SKM-1 treated with dmso at 0.1 percent for 144 hours (cell line): ENCODE data around the gene SRMS.

Experiments used
- DNase-seq: peaks from one replicate; lab custom pipeline; 2025; ENCODE audit not compliant: unreplicated experiment; lab: John Stamatoyannopoulos, UW

Gene SRMS

DNA sequence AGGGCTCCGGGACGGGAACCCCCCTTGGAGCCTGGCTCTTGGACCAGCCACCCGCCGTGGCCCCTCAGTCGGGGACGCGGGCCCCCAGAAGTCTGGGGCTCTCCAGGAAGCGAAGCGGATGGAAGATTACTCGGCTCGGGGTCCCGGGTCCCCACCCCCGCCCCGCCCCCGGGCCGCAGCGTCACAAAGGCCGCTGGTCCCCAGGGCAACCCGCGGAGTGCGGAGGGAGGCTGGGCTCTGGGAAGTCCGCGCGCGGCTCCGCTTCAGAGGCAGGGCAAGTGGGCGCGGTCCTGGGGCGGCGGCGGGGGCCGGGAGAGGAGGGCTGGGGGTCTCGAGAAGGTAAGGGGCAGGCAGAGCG, 6.4 kb upstream of the SRMS start, which contains the start of gene FNDC11:
FNDC11 (plus strand) TSS at position 227 of the 358 bp plus-strand sequence. CDS start 1,505 bp downstream, outside the sequence.
- DNase-seq = no peak

DNA sequence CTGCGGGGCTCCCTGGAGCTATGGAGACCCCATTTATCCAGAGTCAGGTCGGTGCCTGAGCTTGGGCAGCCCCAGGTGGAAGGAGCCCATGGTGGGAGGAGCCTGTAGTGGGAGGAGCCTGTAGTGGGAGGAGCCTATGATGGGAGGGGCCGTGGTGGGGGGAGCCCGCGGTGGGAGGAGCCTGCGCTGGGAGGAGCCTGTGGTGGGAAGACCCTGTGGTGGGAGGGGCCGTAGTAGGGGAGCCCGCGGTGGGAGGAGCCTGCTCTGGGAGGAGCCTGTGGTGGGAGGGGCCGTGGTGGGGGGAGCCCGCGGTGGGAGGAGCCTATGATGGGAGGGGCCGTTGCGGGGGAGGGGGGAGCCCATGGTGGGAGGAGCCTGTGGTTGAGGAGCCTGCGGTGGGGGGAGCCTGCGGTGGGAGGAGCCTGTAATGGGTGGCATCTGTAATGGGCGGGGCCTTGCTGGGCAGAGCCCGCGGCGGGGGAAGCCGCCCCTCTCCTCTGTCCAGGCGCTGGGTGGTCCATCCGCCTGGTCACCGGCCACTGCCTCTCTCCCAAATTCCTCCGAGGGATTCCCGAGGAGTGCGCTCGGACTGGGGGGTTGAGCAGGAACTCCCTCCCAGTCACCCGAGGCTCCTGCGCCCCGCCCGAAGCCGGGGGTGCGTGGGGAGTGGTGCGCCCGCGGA, 5.8 kb upstream of the SRMS start:
- DNase-seq = no peak

DNA sequence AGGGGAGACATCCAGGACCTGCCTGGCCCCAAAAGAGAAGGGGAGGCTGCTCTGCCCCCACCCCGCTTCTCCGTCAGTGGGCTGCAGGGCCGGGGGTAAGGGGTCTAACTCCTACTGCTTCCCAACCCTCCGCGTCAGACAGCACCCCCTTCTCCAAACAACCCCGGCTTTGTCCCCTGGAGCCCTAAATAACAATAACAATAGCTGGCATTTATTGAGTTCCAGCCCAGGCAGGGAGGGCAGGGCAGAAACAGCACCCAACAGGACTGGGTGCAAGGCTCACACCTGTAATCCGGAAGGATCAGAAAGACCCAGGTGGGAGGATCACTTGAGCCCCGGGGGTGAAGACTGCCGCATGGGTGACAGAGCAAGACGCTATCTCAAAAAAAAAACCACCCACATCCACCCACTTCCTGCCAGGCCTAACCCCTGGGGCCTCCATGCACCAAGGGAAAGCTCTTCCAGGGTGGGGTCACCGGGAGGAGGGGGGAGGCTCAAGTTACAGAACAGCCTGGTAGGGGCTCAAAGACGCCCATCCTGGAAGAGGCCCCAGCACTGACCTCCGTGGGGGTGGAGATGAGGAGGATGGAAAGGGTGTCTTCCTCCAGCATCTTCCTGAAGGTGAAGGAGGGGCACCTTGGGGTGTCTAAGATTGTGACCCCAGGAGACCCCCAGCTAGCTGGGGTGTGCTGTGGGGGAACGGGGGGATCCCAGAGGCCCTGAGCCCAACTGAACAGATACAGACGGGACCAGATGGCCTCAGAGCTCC, 5.1 kb upstream of the SRMS start:
- no peak for DNase-seq

DNA sequence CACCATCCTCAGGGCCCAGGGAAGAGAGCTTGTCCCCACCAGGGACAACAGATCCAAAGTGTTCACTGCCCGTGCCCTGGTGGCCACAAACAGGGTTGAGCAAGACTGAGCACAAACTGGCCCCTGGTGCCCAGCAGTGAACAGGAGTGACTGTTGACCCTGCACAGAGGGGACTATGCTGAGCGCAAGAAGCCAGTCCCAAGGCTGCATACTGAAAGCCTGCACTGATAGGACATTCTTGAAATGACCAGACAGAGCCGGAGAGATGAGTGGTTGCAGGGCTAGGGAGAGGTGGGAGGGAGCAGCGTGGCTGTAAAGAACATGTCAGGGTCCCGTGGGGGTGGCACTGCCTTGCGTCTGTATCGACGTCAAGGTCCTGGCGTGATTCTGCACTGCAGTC, 3.5 kb upstream of the SRMS start:
- DNase-seq = no peak

DNA sequence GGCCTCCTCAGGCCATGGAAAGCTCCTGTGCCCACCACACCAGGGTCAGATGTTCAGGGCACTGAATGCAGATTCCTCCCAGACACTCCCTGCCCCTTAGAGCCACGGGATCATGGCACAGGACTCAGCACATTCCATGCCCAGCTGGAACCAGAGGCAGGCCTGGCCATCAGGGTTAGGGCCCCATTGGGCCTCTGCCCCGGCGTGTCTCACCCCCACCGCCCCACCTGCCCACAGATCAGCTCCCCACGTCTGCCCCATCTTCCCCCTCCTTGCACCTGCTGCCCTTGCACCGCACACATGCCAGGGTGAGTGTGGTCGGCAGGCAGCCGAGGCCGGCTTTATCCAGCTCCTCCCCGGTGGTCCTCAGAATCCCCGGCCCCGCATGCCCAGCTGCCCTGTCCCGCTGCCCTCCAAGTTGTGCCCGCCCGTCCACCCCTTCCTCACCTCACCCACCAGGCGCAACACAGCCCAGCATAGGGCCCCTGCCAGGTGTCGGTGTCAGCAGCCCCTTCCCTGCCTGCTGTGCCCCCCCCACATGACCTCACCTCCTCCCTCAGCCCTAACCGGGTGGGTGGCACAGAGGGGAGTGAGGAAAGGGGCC, 2.2 kb upstream of the SRMS start:
- no peak for DNase-seq

DNA sequence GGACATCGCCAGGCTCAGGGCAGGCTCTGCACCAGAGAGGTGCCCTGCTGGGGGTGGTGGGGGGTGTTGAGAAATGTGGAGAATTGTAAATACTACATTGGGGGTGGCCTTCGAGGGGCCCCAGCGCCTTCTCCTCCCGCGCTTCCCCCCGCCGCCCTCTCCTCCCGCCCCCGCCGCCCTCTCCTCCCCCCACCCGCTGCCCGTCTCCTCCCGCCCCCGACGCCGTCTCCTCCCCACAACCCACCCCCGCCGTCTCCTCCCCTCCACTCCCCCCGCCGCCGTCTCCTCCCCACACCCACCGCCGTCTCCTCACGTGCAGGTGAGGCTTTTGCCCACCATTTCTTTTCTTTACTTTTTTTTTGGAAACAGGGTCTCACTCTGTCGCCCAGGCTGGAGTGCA, 1.5 kb upstream of the SRMS start:
- DNase-seq = no peak

DNA sequence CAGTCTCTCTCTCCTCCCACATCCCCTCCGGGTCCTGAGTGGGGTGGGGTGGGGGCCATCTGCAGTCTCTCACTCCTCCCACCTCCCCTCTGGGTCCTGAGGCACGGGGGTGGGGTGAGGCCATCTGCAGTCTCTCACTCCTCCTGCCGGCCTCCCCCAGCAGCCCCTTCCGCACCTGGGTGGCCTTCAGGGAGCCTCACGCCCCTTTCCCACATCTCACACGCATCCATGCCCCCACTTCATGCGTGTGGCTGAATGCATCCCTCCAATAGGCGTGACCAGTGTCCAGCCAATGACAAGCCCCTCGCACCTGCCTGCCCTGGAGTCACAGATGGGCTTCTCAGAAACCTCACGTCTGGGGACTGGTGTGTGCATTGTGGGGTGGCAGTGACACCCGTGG, 993 bp upstream of the SRMS start:
- DNase-seq = no peak

DNA sequence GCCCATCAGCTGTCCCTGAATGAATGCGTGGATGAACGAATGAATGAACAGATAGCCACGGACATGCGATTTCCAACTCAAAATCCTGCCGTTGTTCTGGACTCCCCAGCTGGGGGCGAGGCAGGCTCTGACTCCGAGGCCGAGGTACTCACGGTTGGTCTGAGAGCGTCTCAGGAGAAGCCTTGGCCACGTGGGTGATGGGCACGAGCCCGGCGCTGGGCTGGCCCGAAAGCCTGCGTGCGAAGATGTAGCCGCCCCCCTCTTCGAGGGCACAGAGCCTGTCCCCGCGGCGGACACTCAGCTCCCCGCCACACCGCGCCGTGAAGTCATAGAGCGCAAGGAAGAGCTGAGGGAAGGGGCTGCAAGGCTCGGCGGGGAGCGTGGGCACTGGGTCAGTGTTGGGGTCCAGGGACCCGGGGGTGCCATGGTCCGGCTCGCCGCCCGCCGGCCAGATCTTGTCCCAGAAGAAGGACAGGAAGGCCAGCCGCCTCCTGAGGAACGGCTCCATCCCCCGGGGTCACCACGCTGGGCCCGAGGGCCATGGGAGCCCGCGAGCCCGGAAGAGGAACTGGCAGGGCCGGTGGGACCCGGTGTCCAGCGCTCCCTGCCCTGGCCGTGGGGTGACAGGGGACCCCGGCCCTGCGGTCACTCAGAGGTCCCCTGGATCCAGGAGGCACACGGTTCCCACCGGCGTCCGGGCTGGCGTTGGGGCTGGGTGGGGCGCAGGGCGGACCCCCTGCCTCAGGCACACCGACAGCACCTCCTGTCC, 409 bp downstream of the SRMS start:
- DNase-seq = no peak

DNA sequence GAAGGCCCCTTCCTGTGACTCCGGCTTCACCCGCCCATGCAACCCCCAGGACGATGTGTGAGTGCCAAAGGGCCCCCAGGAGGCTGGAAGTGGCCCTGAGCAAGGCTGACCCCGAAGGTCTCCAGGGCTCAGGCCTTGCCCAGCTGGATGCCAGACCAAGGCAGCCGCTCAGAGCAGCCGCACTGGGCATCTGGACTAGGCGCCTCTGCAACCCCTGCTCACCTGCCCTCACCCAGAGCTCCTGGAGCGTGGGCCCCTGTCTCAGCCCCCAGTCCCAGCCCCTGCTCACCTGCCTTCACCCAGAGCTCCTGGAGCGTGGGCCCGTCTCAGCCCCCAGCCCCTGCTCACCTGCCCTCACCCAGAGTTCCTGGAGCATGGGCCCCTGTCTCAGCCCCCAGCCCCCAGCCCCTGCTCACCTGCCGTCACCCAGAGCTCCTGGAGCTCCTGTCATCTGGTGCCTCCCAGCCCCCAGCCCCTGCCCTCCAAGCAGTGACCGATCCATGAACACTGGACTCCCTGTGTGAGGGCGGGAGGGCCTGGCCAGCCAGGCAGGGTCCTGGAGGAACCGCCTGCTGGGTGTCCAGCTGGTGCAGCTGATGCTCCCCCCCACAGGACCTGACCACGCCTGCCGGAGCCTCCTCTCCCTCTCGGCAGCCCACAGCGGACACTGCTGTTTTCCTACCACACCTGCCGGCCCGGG, 1.1 kb downstream of the SRMS start:
- no peak for DNase-seq

DNA sequence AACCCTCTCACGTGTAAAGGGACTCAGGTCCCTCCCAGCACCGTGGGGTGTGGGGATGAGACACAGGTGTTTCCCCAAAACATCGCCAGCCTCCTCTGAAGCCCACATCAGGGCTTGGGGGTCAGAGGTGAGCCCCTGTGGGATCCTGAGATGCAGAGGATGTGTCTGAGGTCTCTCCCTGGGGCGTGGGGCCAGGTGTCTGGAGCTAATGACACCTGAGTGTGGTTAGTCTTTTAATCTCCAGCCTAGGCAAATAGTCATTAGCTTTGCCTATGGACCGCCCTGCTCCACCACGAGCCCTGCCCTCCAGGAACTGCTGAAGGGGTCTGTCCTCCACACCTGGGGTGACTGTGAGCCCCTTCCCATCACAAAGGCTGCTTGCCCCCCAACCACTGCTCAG, 1.7 kb downstream of the SRMS start:
- no peak for DNase-seq

DNA sequence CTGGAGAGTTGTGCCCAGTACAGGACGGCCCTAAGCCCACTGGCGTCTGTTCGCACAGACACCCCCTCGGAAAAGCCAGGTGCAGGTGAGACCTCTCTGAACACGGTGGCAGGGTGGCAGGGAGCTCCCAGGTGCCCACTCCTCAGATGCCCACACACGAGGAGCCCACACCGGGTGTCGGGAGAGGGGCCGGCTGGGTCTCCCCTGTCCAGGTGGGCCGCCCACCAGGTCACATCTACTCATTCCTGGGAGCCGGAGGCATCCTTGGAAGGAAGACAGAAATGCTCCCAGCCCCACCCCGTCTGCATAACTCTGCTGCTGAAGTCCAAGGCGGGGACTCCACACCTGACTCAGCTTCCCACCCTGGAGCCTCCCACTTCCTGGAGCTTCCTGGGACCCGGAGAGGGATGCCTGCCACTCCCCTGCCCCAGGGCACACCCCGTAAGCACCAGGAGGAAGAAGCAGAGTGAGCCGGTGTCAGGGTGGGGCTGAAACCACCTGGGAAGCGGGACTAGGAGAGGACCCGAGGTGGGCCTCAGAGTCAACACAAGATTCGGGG, 2.5 kb downstream of the SRMS start:
- DNase-seq = no peak

DNA sequence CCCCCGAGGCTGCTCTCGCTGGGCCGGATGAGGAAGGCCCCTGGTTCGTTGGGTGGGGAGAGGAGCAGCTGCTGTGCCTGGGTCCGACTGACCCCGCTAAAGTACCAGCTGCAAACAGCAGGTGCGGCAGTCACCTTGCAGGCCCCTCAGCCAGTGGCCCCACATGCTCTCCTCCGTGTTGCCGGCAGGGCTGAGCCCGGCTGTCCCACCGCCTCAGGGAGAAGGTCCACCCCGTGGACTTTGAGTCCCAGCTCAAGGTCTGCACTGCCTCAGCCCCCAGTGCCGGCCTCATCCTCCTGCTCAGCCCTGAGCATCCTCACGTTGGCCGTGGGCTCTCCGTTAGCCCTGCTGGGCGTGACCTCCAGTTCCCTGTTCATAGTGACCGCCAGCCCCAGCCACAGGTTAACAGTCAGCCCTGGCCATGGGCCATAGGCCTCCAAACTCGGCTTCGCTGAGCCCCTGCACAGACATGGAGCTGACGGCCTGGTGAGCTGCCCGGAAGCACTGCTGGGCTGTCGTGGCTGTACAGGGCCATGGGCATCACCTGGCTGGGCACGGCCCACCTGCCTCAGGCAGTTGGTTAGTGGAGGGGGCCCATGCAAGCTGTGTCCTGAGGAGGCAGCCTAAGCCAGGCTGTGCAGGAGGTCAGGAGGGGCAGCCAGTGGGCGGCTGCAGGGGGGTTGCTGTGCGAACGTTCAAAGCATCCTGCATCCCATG, 3.1 kb downstream of the SRMS start:
- no peak for DNase-seq

DNA sequence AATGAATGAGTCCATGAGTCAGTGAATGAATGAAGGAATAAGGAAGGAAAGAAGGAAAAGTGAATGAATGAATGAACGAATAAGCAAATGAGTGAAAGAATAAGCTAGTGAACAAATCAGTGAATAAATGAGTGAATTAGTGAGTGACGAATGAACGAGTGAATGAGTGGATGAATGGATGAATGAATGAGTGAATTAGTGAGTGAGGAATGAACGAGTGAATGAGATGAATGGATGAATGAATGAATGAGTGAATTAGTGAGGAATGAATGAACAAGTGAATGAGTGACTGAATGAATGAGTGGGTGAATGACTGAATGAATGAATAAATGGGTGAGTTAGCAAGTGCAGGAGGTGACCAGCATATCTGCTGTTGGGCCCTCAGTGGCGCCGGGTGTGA, 3.8 kb downstream of the SRMS start:
- DNase-seq = no peak

DNA sequence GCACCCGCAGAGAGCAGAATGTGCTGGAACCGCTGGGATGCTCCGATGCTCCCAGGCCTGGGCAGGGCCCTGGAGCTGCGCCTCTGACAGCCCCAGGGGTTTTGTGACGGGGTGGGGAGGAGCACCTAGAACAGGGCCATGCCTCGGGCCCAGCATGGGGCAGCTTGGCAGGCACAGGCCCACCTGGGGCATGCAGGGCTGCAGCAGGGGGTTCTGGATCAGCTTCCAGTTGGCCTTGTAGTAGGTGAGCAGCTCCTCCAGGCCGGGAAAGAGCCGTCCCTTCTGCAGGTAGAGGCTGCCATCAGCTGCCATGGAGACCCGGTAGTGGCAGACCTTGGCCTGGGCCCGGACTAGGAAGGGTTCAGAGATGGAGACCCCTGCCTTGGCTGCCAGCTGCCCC, 4.4 kb downstream of the SRMS start:
- no peak for DNase-seq

DNA sequence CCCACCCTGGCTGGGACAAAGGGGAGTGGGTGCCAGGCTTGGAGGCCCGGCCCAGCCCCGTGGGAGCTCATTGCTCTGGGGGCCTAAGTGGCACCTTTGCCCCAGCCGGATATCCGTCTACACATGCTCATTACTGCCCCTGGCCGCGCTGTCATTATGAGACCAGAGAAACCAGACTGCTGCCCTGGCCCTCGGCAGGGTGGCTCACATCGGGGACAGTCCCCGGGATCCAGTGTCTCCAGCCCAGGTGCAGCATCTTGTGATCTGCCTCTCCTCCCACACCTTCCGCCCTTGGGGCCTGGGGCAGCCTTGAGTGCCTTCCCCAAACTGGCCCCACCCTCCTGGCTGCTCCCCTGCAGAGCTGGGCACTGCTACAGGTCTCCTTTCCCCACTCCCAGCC, 4.9 kb downstream of the SRMS start:
- no peak for DNase-seq

DNA sequence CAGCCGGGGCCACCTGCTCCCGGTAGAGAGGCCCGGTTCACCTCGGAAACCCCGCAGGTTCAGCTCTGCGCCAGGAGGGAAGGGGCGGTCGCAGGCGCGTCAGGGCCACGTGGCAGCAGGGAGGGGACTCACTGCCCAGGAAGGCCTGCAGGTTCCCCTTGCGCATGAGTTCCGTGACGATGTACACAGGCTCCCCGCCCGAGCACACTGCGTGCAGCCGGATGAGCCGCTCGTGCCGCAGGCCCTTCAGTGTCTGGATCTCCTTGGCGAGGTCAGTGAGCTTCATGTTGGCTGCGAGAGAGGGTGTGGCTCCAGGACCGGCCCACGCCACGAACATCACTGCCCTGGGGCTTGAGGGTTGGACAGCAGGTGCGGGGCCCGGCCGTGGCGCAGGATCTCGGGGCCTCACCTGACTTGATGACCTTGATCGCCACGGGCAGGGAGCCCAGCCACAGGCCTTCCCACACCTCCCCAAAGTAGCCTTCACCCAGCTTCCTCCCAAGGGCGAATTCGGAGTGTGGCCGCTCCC, 5.5 kb downstream of the SRMS start:
- no peak for DNase-seq

DNA sequence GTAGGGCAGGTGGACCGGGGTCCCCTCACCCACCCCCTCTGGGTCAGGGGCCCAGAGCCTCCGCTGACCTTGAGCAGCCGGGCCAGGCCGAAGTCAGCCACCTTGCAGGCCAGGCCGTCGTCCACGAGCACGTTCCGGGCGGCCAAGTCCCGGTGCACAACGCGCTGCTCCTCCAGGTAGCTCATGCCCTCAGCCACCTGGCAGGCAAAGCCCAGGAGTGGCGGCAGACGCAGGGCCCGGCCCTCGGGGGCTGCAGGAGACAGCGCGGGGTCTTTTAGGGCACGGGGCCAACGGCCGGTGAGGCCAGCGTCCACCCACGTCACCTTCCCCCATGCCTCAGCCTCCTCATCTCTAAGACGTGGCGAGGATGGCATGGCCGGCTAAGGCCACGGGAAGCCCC, 6.2 kb downstream of the SRMS start:
- no peak for DNase-seq

DNA sequence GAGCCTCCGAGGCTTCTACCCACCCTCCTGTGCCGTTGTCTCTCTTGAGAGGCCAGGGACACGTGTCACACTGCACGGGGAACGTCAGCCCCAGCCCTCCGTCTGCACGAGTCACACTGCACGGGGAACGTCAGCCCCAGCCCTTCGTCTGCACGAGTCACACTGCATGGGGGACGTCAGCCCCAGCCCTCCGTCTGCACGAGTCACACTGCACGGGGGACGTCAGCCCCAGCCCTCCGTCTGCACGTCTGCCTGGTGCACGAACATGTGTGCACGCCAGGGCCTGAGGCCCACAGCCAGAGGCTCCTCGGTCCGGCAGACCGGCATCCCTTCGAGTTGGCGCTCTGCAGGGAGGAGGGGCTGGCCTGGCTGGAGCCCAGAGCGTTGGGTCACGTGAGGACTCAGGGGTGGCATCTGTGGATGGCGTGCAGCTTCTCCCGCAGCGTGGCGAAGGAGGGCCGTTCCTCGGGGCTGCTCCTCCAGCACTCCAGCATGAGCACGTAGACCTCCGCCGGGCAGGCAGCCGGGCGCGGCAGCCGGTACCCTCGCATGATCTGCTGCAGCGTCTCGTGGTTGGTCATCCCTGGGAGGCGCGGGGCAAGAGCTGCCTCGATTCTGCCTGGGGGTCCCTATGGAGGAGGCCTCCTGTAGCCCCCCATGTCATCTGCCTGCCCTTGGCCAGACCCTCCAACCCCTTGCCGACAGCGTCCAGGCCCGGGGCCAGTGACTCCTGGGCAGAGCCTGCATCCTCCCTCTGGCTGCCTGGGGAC, 6.9 kb downstream of the SRMS start:
- DNase-seq = no peak
